OCI-LY3 (cell line): ENCODE measurements around the gene TCTN3.
"Not testable (repeated sequence)": the region's sequence is repeated elsewhere in the genome, so short reads cannot be mapped to it uniquely, and the experiment has no call there.

Experiments
- H2AFZ ChIP-seq: fragments of 200-600, 300-600 bp; shearing (Covaris generic); 2 replicates; pipeline ENCODE4 v1.6.0; 2014; ENCODE audit warnings: antibody characterized with exemption, low read depth, low read length
- H3K27ac ChIP-seq: fragments of 200-600, 300-600 bp; sonication (generic); 2 replicates; pipeline ENCODE4 v1.5.1; 2014; ENCODE audit warnings: mild to moderate bottlenecking, low read length, moderate library complexity, mixed read lengths
- H3K27me3 ChIP-seq: fragments of 200-600, 300-600 bp; sonication (generic); 2 replicates; pipeline ENCODE4 v1.6.1; 2014; ENCODE audit warnings: low read depth, low read length, mixed read lengths
- H3K36me3 ChIP-seq: fragments of 200-600, 300-600 bp; sonication (generic); replicated peaks from 2 replicates; pipeline ENCODE3; 2014; ENCODE audit warnings: low read depth, low read length, mixed read lengths
- H3K4me1 ChIP-seq: fragments of 300-600, 200-600 bp; sonication (generic); 2 replicates; pipeline ENCODE4 v1.6.1; 2014; ENCODE audit warnings: low read length, mixed read lengths
- H3K4me2 ChIP-seq: fragments of 200-600, 300-600 bp; sonication (generic); 2 replicates; pipeline ENCODE4 v1.6.1; 2014; ENCODE audit warnings: low read length, mixed read lengths
- H3K4me3 ChIP-seq: fragments of 300-600, 200-600 bp; sonication (generic); 2 replicates; pipeline ENCODE4 v1.5.1; 2014; ENCODE audit warnings: antibody characterized with exemption, mild to moderate bottlenecking, low read length, moderate library complexity
- H3K79me2 ChIP-seq: fragments of 300-600, 200-600 bp; shearing (Covaris generic); 2 replicates; pipeline ENCODE4 v1.6.1; 2014; ENCODE audit warnings: mild to moderate bottlenecking, low read length, mixed read lengths
- H3K9ac ChIP-seq: fragments of 300-600, 200-600 bp; shearing (Covaris generic); 2 replicates; pipeline ENCODE4 v1.6.0; 2014; ENCODE audit warnings: mild to moderate bottlenecking, low read length, moderate library complexity
- H3K9me3 ChIP-seq: fragments of 200-600, 300-600 bp; shearing (Covaris generic); 2 replicates; pipeline ENCODE4 v1.6.1; 2014; ENCODE audit warnings: low read length, mixed read lengths; ENCODE audit not compliant: insufficient read depth
- H4K20me1 ChIP-seq: fragments of 200-600, 300-600 bp; sonication (generic); 2 replicates; pipeline ENCODE4 v1.6.1; 2016; ENCODE audit warnings: low read length, mixed read lengths; ENCODE audit not compliant: insufficient read depth
- EZH2phosphoT487 ChIP-seq: fragments of 200-600 bp; shearing (Covaris generic); IDR thresholded peaks from 2 replicates; pipeline ENCODE4 v1.6.1; 2018; ENCODE audit warnings: antibody characterized with exemption, mixed run types, low read depth
- TF ChIP-seq, protein P1 (sequence below): fragments of 200-600, 300-600 bp; sonication (generic); IDR thresholded peaks from 2 replicates; pipeline ENCODE4 v1.5.1; 2014; ENCODE audit warnings: antibody characterized with exemption, low read length, low read depth

Gene TCTN3

DNA sequence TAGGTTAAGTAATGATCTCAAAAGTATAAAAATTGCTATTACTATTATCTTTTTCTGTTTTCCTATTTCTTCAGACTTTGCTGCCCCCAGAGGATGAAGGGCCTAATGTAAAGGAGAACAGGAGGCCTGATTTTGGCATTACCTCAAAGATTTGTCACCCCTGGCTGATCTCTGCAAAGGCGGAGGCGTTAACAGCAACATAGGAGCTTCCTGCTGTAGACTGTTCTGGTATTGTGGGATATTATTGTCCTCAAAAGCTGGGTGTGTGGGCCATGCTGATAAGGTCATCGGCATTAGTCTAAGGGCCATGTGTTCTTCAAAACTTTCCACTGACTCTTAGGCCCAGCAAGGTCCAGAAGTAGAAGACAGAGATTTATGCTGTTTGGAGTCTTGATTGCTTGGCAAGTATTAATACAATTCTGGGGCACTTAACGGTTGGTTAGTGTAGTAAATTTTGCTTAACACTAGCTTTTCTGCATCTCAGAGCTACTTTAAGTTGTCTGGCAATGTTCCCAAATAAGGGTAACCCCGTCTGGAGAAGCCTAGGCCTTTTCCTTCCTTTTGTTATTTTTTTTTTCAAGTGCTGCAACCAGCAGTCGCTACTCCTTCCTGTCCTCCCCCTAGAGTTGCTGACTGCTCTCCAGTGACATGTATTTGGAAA lies 48.2 kb upstream of the TCTN3 start:
- TF ChIP-seq EZH2phosphoT487 = no peak
- TF ChIP-seq, protein P1, sequence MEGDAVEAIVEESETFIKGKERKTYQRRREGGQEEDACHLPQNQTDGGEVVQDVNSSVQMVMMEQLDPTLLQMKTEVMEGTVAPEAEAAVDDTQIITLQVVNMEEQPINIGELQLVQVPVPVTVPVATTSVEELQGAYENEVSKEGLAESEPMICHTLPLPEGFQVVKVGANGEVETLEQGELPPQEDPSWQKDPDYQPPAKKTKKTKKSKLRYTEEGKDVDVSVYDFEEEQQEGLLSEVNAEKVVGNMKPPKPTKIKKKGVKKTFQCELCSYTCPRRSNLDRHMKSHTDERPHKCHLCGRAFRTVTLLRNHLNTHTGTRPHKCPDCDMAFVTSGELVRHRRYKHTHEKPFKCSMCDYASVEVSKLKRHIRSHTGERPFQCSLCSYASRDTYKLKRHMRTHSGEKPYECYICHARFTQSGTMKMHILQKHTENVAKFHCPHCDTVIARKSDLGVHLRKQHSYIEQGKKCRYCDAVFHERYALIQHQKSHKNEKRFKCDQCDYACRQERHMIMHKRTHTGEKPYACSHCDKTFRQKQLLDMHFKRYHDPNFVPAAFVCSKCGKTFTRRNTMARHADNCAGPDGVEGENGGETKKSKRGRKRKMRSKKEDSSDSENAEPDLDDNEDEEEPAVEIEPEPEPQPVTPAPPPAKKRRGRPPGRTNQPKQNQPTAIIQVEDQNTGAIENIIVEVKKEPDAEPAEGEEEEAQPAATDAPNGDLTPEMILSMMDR = no peak
- H3K9ac ChIP-seq = no peak overlapping the region
- no peaks in the 10 kb centered on the region for H3K79me2 ChIP-seq
- H3K36me3 ChIP-seq = no peaks in the 10 kb centered on the region
- no peak overlapping the region for H3K4me2 ChIP-seq
- 0 out of 2 replicates have a peak, but pooled peaks cover 6% of the 10 kb centered on the region for H3K9me3 ChIP-seq
- H3K4me1 ChIP-seq = peaks cover 13% of the 10 kb centered on the region
- H4K20me1 ChIP-seq = no peaks in the 10 kb centered on the region
- no peaks in the 10 kb centered on the region for H3K27me3 ChIP-seq
- H3K27ac ChIP-seq = no peak overlapping the region
- H2AFZ ChIP-seq = peak overlapping the region; percentile 70
- H3K4me3 ChIP-seq = no peak overlapping the region

DNA sequence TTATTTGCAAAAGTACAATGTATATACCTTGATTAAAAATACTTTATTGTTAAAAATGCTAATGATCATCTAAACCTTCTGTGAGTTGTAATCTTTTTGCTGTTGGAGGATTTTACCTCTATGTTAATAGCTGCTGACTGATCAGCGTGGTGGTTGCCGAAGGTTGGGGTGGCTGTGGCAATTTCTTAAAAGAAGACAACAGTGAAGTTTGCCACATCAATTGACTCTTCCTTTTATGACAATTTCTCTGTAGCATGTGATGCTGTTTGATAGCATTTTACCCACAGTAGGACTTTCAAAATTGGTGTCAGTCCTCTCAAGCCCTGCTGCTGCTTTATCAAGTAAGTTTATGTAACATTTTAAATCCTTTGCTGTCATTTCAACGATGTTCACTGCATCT lies 45.3 kb upstream of the TCTN3 start:
- Histone ChIP-seq H3K4me1 (0 out of 2 replicates have a peak, but pooled peaks cover 5% of the 10 kb centered on the region), H3K4me2 (no peak overlapping the region), H3K9me3 (no peaks in the 10 kb centered on the region), H4K20me1 (no peaks in the 10 kb centered on the region), H3K27me3 (no peaks in the 10 kb centered on the region), H3K27ac (no peak overlapping the region), H3K36me3 (no peaks in the 10 kb centered on the region), H3K9ac (no peak overlapping the region), H2AFZ (no peak overlapping the region), H3K79me2 (no peaks in the 10 kb centered on the region), H3K4me3 (no peak overlapping the region)
- TF ChIP-seq, protein P1 = no peak
- TF ChIP-seq EZH2phosphoT487 = no peak

DNA sequence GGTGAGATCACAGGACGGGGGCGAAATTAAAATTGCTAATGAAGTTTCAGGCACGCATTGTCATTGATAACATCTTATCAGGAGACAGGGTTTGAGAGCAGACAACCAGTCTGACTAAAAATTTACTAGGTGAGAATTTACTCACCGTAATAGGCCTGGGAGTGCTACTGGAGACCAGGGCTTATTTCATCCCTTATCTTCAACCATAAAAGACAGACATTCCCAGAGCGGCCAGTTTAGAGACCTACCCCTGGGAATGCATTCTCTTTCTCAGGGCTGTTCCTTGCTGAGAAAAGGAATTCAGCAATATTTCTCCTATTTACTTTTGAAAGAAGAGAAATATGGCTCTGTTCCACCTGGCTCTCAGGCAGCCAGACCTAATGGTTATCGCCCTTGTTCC lies 39.2 kb upstream of the TCTN3 start:
- H2AFZ ChIP-seq, H3K9me3 ChIP-seq, H4K20me1 ChIP-seq, H3K27me3 ChIP-seq, H3K4me2 ChIP-seq, H3K4me3 ChIP-seq, H3K79me2 ChIP-seq, H3K9ac ChIP-seq, H3K27ac ChIP-seq, H3K36me3 ChIP-seq: not testable (repeated sequence)
- H3K4me1 ChIP-seq = peaks cover 29% of the 10 kb centered on the region

DNA sequence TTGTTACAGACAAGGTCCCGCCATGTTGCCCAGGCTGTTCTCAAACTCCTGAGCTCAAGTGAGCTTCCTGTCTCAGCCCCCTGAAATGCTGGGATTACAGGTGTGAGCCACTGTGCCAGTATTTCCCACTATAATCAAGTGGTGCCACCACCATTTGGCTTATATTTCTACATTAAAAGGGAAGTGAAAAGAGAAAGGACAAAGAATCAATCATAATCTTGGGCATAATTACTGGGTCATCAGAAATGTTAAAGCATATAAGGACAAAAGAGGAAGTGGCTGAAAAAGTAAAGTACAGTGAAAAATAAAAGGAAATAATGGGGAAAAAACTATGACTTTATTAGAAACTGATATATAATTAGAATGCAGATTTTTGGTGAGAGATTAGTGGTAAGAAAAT lies 36.5 kb upstream of the TCTN3 start:
- H3K27me3 ChIP-seq = no peaks in the 10 kb centered on the region
- no peaks in the 10 kb centered on the region for H3K79me2 ChIP-seq
- peak overlapping the region; percentile 48 for H3K27ac ChIP-seq
- no peaks in the 10 kb centered on the region for H4K20me1 ChIP-seq
- no peak for TF ChIP-seq EZH2phosphoT487
- H3K4me2 ChIP-seq = peak overlapping the region; percentile 46
- H3K9ac ChIP-seq = peak overlapping the region; percentile 25; the same call in 1 of the 2 replicates
- H3K9me3 ChIP-seq = no peaks in the 10 kb centered on the region
- H3K4me3 ChIP-seq = no peak overlapping the region
- H2AFZ ChIP-seq = peak overlapping the region; percentile 20; the same call in 1 of the 2 replicates
- peaks cover 29% of the 10 kb centered on the region for H3K4me1 ChIP-seq
- H3K36me3 ChIP-seq = peaks cover 4% of the 10 kb centered on the region

DNA sequence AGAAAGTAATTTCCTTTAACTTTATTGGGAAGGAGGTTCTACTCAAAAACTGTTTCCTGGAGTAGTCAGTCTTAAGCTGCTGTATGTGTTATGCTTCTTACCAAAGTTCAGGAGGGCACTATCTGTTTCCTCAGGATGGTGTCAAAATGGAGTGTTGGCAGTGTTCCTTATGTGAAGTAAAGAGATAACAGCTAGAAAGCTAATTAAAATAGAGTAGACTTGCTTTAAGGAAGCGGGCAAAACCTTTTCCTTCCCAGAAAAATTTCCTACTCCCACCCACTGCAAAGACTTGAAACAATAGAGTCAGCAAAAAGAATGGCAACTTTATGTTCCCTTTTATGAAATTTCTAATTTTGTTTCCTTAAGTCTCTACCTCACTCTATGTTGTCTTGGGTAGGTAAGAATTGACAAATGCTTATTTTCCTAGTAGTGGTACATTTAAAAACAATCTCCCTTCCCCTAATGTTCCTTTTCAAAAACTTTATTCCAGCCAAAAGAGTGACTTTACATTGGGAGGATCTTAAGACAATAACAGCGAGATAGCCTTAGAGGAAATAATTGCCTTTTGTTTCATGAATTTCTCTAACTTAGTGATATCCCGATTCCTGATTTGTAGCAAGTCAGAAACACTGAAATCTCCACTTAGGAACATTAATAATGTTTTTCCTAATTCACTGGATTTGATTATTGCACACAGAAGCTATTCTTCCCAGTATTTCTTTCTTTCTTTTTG lies 35.8 kb upstream of the TCTN3 start:
- H3K9me3 ChIP-seq = no peaks in the 10 kb centered on the region
- H3K27me3 ChIP-seq = no peaks in the 10 kb centered on the region
- H3K27ac ChIP-seq = peak overlapping the region; percentile 48
- peak overlapping the region; percentile 20; the same call in 1 of the 2 replicates for H2AFZ ChIP-seq
- no peaks in the 10 kb centered on the region for H3K79me2 ChIP-seq
- H3K4me1 ChIP-seq = peaks cover 29% of the 10 kb centered on the region
- no peak for TF ChIP-seq EZH2phosphoT487
- TF ChIP-seq, protein P1 = no peak
- peak overlapping the region; percentile 25; the same call in 1 of the 2 replicates for H3K9ac ChIP-seq
- H4K20me1 ChIP-seq = no peaks in the 10 kb centered on the region
- H3K4me2 ChIP-seq = peak overlapping the region; percentile 46
- no peak overlapping the region for H3K4me3 ChIP-seq
- peaks cover 5% of the 10 kb centered on the region for H3K36me3 ChIP-seq
